AG10803 (cell line): ENCODE results near the gene CD9.
A peak's percentile ranks its signal among the peaks of the same experiment; 100 is the strongest.

Experiments
- DNase-seq: peaks from one replicate; pipeline ENCODE4 v3.0.0; 2010; ENCODE audit warnings: low read depth
- H3K4me3 ChIP-seq: 2 replicates; pipeline ENCODE4 v1.5.1; 2011; ENCODE audit warnings: mild to moderate bottlenecking, low read length, control low read depth
- CTCF ChIP-seq: conservative IDR thresholded peaks from 2 replicates; pipeline ENCODE4 v1.5.1; 2011; ENCODE audit warnings: mild to moderate bottlenecking, low read length, control low read depth, inconsistent platforms

CD9 gene

GRCh38 chr12:6275928-6276887 lies 76.0 kb downstream of the CD9 start:
- no peak for TF ChIP-seq CTCF
- no peak overlapping the region for H3K4me3 ChIP-seq
- no peak for DNase-seq

GRCh38 chr12:6276956-6277620 lies 76.9 kb downstream of the CD9 start:
- peak; percentile 31 for TF ChIP-seq CTCF
- H3K4me3 ChIP-seq: no peak overlapping the region
- DNase-seq: no peak

DNA sequence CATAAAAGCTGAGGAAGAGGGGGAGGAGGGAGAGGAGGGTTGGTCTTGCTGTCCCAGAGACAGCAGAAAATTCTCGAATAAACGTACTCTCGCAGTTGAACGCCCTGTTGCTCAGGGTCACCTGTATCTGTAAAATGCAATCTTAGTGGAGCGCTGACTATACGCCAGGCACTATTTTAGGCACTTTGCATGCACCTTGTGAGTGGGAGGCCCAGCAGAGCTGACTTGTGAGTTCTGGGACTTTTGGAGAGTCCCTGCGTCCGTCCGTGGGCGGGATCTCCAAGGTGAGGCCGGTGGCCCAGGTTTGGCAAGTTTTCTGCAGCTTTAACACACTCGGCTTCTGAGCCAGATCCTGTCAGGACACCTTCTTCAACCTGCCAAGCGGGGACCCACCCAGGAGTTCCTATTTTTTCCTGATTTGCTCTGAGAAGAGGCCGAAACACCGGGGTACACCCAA lies 77.8 kb downstream of the CD9 start:
- H3K4me3 ChIP-seq: peak overlapping the region; percentile 46
- DNase-seq: no peak
- TF ChIP-seq CTCF: no peak

DNA sequence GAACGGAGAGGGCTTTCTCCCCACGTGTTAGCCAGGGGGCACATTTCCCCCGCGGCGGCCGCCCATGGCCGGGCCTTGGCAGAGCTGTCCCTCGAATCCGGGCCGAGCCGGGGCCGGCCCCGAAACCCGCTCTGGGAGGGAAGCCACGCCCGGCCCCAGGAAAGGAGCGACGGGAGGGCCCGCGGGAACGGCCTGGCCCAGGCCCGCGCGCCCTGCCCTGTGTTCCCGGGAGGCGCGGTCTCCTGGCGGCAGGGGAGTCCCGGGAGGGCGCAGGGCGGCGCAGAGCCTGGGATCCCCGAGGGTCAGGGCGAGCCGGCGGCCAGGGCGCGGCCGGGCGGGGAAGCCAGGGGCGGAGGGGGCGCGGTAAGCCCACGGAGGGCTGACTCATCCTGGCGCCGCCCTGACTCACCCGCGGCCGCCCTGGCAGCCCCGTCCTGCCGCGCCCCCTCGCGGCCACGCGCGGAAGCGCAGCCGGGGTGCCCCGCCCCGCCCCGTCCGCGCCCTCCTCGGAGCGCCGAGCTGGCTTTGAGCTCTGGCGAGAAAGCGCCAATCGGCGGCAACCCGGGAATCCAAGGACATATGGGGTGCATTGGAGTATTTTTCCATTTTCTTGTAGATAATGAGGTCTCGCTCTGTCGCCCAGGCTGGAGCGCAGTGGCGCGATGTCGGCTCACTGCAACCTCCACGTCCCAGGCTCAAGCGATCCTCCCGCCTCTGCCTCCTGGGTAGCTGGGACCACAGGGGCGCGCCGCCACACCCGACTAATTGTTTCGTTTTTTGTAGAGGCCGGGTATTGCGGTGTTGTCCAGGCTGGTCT lies 78.4 kb downstream of the CD9 start:
- peak overlapping the region; percentile 46 for H3K4me3 ChIP-seq
- peak; percentile 28 for TF ChIP-seq CTCF
- peak; percentile 77 for DNase-seq

DNA sequence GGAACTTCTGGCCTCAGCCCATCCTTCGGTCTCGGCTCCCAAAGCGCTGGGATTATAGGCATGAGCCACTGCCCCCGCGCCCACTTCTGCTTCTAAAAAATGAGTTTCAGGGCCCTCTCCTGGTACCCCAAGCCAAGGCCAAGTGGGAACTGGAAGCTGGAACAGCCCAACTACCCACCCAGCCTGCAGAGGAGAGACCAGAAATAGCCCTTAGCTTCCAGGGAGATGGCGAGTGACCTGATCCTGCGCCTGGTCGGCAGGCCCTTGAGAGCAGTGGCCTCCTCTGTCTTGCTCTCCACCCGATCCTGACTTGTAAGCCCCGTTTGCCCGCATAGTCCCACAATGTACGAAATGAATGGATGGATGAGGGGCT lies 79.0 kb downstream of the CD9 start:
- no peak for TF ChIP-seq CTCF
- no peak for DNase-seq
- no peak overlapping the region for H3K4me3 ChIP-seq

- H3K4me3 ChIP-seq: no peak overlapping the region
- no peak for DNase-seq
- TF ChIP-seq CTCF: no peak
Measured at GRCh38 chr12:6279631-6280030, 79.4 kb downstream of the CD9 start.
